WI38 (cell line): Measurements from ENCODE around the gene MALRD1.

Experiments
- H3K4me3 ChIP-seq: 2 replicates; pipeline ENCODE4 v1.5.1; 2011; ENCODE audit warnings: low read depth, mild to moderate bottlenecking, control low read depth, low read length
- TF ChIP-seq, protein P1 (sequence below): IDR thresholded peaks from 2 replicates; pipeline ENCODE4 v1.5.1; 2012; ENCODE audit warnings: low read depth, mild to moderate bottlenecking, control low read depth, low read length

MALRD1 gene

DNA sequence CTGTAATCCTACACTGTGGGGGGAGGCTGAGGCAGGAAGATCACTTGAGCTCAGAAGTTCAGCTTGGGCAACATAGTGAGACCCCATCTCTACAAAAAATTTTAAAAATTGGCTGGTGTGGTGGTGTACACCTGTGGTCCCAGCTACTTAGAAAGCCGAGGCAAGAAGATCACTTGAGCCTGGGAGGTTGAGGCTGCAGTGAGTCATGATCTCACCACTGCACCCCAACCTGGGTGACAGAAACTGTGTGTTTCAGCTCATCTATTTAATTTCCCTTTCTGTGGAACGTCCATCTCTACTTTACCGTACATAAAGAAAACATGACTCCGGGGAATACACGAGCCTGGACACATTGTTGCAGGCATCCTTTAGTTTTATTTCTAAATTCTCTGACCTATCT is 413.0 kb downstream of the MALRD1 start:
- TF ChIP-seq, protein P1, sequence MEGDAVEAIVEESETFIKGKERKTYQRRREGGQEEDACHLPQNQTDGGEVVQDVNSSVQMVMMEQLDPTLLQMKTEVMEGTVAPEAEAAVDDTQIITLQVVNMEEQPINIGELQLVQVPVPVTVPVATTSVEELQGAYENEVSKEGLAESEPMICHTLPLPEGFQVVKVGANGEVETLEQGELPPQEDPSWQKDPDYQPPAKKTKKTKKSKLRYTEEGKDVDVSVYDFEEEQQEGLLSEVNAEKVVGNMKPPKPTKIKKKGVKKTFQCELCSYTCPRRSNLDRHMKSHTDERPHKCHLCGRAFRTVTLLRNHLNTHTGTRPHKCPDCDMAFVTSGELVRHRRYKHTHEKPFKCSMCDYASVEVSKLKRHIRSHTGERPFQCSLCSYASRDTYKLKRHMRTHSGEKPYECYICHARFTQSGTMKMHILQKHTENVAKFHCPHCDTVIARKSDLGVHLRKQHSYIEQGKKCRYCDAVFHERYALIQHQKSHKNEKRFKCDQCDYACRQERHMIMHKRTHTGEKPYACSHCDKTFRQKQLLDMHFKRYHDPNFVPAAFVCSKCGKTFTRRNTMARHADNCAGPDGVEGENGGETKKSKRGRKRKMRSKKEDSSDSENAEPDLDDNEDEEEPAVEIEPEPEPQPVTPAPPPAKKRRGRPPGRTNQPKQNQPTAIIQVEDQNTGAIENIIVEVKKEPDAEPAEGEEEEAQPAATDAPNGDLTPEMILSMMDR = no peak
- H3K4me3 ChIP-seq = no peak overlapping the region

DNA sequence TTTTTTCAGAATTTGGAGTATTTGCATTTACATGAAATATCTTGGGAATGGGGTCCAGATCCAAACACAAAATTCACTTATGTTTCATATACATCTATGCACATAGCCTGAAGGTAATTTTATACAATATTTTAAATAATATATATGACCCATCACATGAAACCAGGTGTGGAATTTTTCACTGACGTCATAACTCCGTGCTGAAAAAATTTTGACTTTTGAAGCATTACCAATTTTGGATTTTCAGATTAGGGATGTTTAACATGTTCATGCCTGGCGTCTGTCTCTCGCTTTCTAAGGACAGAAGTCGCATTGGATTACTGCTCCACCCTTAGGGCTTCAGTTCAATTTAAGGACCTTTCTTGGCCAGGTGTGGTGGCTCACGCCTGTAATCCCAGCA is 418.1 kb downstream of the MALRD1 start:
- no peak overlapping the region for H3K4me3 ChIP-seq
- TF ChIP-seq, protein P1 = no peak

DNA sequence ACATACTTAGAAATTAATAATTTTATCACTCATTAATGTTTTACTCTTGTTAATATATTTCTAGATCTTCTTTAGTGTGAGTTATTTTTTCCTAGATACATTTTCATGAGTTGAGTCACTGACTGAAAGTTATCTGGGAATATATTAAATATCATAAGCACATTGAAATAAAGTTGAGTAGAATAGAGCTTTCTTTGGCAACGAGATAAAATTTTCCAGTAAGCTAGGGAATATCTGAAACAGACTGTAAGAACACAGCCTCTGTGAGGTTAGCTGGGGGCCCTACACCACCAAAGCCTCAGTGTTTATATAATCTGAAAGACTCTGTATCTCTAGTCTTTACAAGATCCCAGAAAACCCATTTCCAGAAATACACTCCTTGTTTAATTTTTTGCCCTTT is 419.8 kb downstream of the MALRD1 start:
- no peak overlapping the region for H3K4me3 ChIP-seq
- TF ChIP-seq, protein P1 = no peak

DNA sequence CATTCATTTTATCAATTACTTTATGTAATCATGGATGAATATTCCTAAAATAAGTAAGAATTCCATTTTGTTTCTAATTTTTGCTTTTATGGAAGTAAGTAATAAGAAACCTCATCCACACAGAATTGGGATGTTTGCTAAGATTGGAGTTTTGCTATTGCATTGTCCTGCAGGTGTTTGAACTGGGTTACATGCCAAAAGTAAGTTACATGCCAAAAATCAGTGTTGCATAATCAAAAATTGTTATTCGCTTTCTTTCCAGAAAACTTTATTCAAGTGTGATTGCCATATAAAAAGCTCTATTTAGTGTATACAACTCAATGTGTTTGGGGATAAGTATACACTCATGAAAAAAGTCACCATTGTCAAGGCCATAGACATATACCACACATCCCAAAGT is 420.9 kb downstream of the MALRD1 start:
- H3K4me3 ChIP-seq = no peak overlapping the region
- TF ChIP-seq, protein P1 = no peak

DNA sequence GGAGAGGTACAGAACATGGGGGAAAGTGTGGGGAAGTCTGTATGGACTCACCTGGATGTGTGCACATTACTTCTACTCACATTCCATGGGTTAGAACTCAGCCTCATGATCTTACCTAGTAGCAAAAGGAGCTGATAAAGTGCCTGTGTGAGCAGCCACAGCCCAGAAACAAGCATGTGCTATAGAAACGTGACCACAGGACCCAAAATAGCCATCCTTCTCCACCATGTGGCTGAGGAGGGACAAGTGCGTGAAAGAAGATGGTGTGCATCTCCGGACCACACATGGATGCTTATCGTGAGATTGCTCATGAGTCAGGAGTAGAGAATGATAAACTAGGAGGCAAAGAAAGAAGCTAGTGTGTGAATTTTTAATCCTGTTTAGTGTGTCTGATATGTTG is 431.3 kb downstream of the MALRD1 start:
- TF ChIP-seq, protein P1 = no peak
- H3K4me3 ChIP-seq = no peak overlapping the region

DNA sequence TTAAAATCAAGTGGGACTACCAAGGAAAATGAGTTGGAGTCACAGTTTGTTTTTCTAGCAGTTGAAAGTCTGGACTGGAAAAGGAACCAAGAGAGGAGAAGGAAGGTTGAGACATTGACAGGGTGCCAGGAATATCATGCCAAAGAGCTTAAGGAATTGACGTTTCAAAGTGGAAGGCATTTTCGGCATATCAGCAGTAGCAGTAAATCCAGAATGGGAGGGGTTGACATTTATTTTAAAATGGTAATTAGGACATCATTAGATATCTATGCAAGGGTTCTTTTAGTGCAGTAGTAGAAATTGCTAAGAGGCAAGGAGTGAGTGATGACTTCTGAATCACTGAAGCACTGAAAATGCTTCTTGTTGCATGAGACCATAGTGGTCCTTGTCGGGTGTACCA is 431.8 kb downstream of the MALRD1 start:
- TF ChIP-seq, protein P1 = no peak
- H3K4me3 ChIP-seq = no peak overlapping the region

DNA sequence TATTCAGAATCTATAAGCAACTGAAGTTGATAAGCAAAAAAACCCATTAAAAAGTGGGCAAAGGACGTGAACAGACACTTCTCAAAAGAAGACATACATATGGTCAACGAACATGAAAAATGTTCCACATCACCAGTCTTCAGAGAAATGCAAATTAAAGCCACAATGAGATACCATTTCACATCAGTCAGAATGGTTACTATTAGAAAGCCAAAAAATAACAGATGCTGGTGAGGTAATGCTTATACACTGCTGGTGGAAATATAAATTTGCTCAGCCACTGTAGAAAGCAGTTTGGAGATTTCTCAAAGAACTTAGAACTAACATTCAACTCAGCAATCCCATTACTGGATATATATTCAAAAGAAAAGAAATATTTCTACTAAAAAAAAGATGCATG is 434.8 kb downstream of the MALRD1 start:
- H3K4me3 ChIP-seq = no peak overlapping the region
- TF ChIP-seq, protein P1 = no peak
